HEK293 (cell line): Measurements from ENCODE around the gene LGI4.

Experiments used
- CTCF ChIA-PET: fragments of 350-600 bp; formaldehyde crosslinking; extraction: SDS; loops from one replicate; lab custom pipeline; 2021; ENCODE audit warnings: antibody characterized with exemption; lab: Yijun Ruan, JAX
- POLR2A ChIA-PET: fragments of 300-600 bp; formaldehyde crosslinking; extraction: SDS; loops from one replicate; lab custom pipeline; 2020; ENCODE audit warnings: antibody characterized with exemption, inconsistent platforms; lab: Yijun Ruan, JAX
- H3K27ac ChIP-seq: fragments of 200-500 bp; sonication (Bioruptor generic); 2 replicates; pipeline ENCODE4 v1.5.1; 2014; ENCODE audit warnings: low read depth, low read length, control low read depth, inconsistent platforms; ENCODE audit errors: extremely low read depth
- H3K36me3 ChIP-seq, 2 experiments: fragments of 200-500 bp in 1 of 2; sonication (Bioruptor generic) in 1 of 2; 1 replicate in 1 of 2; 2 replicates in 1 of 2; pipeline ENCODE4 v1.5.1; 2014 to 2017; ENCODE audit warnings: inconsistent platforms in 2 of 2, low read length in 2 of 2; ENCODE audit not compliant: control insufficient read depth in 2 of 2, insufficient read depth in 1 of 2
- H3K4me1 ChIP-seq: fragments of 200-500 bp; sonication (Bioruptor generic); 2 replicates; pipeline ENCODE4 v1.5.1; 2014; ENCODE audit warnings: mild to moderate bottlenecking, low read length, inconsistent platforms; ENCODE audit not compliant: control insufficient read depth, insufficient read depth
- H3K4me3 ChIP-seq: 2 replicates; pipeline ENCODE4 v1.5.1; 2011; ENCODE audit warnings: low read depth, mild to moderate bottlenecking, control low read depth, low read length, moderate library complexity
- H3K9me3 ChIP-seq: fragments of 200-500 bp; sonication (Bioruptor generic); 2 replicates; pipeline ENCODE4 v1.5.1; 2014; ENCODE audit warnings: low read depth, low read length, inconsistent platforms; ENCODE audit not compliant: control insufficient read depth, insufficient read depth
- GFI1B ChIP-seq: fragments of 450-650 bp; formaldehyde crosslinking; IDR thresholded peaks from 2 replicates; pipeline ENCODE4 v1.5.1; 2016; ENCODE audit warnings: missing biosample characterization, missing genetic modification characterization
- IKZF3 ChIP-seq: fragments of 450-650 bp; IDR thresholded peaks from 2 replicates; pipeline ENCODE4 v1.5.0; 2018; ENCODE audit warnings: missing biosample characterization, mild to moderate bottlenecking, missing genetic modification characterization, moderate library complexity
- PRDM10 ChIP-seq: fragments of 450-650 bp; formaldehyde crosslinking; IDR thresholded peaks from 2 replicates; pipeline ENCODE4 v1.5.1; 2016; ENCODE audit warnings: missing biosample characterization, missing genetic modification characterization
- PRDM6 ChIP-seq: fragments of 450-650 bp; formaldehyde crosslinking; IDR thresholded peaks from 2 replicates; pipeline ENCODE4 v1.5.1; 2017; ENCODE audit warnings: missing biosample characterization, missing genetic modification characterization
- YY1 ChIP-seq: fragments of 450-650 bp; formaldehyde crosslinking; IDR thresholded peaks from 2 replicates; pipeline ENCODE4 v1.5.1; 2018; ENCODE audit warnings: missing biosample characterization, missing genetic modification characterization
- ZBTB1 ChIP-seq: fragments of 450-650 bp; formaldehyde crosslinking; IDR thresholded peaks from 2 replicates; pipeline ENCODE4 v1.5.1; 2016; ENCODE audit warnings: missing biosample characterization, missing genetic modification characterization
- ZBTB10 ChIP-seq: fragments of 450-650 bp; formaldehyde crosslinking; IDR thresholded peaks from 2 replicates; pipeline ENCODE4 v1.5.1; 2016; ENCODE audit warnings: missing biosample characterization, missing genetic modification characterization
- ZBTB26 ChIP-seq: fragments of 450-650 bp; formaldehyde crosslinking; optimal IDR thresholded peaks from 2 replicates; pipeline ENCODE3; 2016; ENCODE audit warnings: missing biosample characterization, mild to moderate bottlenecking, missing genetic modification characterization
- ZBTB48 ChIP-seq: fragments of 450-650 bp; formaldehyde crosslinking; IDR thresholded peaks from 2 replicates; pipeline ENCODE4 v1.5.1; 2016; ENCODE audit warnings: missing biosample characterization, missing genetic modification characterization
- ZNF146 ChIP-seq: fragments of 450-650 bp; formaldehyde crosslinking; IDR thresholded peaks from 2 replicates; pipeline ENCODE4 v1.5.1; 2016; ENCODE audit warnings: missing biosample characterization, missing genetic modification characterization
- ZNF24 ChIP-seq: fragments of 450-650 bp; formaldehyde crosslinking; IDR thresholded peaks from 2 replicates; pipeline ENCODE4 v1.5.1; 2016; ENCODE audit warnings: missing biosample characterization, missing genetic modification characterization
- ZNF280C ChIP-seq: fragments of 450-650 bp; formaldehyde crosslinking; IDR thresholded peaks from 2 replicates; pipeline ENCODE4 v1.5.1; 2016; ENCODE audit warnings: missing biosample characterization, missing genetic modification characterization
- ZNF302 ChIP-seq: fragments of 450-650 bp; formaldehyde crosslinking; IDR thresholded peaks from 2 replicates; pipeline ENCODE4 v1.5.1; 2016; ENCODE audit warnings: missing biosample characterization, missing genetic modification characterization, low read depth
- ZNF354C ChIP-seq: fragments of 450-650 bp; formaldehyde crosslinking; IDR thresholded peaks from 2 replicates; pipeline ENCODE4 v1.5.1; 2016; ENCODE audit warnings: missing biosample characterization, missing genetic modification characterization, low read depth, borderline replicate concordance
- ZNF366 ChIP-seq: fragments of 450-650 bp; formaldehyde crosslinking; conservative IDR thresholded peaks from 2 replicates; pipeline ENCODE4 v1.5.1; 2016; ENCODE audit warnings: missing biosample characterization, missing genetic modification characterization
- ZNF404 ChIP-seq: fragments of 450-650 bp; formaldehyde crosslinking; IDR thresholded peaks from 2 replicates; pipeline ENCODE4 v1.5.1; 2017; ENCODE audit warnings: missing biosample characterization, missing genetic modification characterization
- ZNF48 ChIP-seq: fragments of 450-650 bp; formaldehyde crosslinking; IDR thresholded peaks from 2 replicates; pipeline ENCODE4 v1.5.1; 2016; ENCODE audit warnings: missing biosample characterization, missing genetic modification characterization
- ZNF488 ChIP-seq: fragments of 450-650 bp; formaldehyde crosslinking; IDR thresholded peaks from 2 replicates; pipeline ENCODE4 v1.5.1; 2016; ENCODE audit warnings: missing biosample characterization, missing genetic modification characterization
- ZNF555 ChIP-seq: fragments of 450-650 bp; formaldehyde crosslinking; conservative IDR thresholded peaks from 2 replicates; pipeline ENCODE4 v1.5.1; 2017; ENCODE audit warnings: missing biosample characterization, mild to moderate bottlenecking, missing genetic modification characterization, inconsistent platforms
- ZNF600 ChIP-seq: fragments of 450-650 bp; formaldehyde crosslinking; IDR thresholded peaks from 2 replicates; pipeline ENCODE4 v1.5.1; 2016; ENCODE audit warnings: missing biosample characterization, missing genetic modification characterization
- ZNF629 ChIP-seq: fragments of 450-650 bp; formaldehyde crosslinking; IDR thresholded peaks from 2 replicates; pipeline ENCODE4 v1.5.1; 2017; ENCODE audit warnings: missing biosample characterization, missing genetic modification characterization
- ZNF76 ChIP-seq: fragments of 450-650 bp; formaldehyde crosslinking; IDR thresholded peaks from 2 replicates; pipeline ENCODE4; 2016; ENCODE audit warnings: low read depth, missing biosample characterization, missing genetic modification characterization, borderline replicate concordance

Gene LGI4

GRCh38 chr19:35153701-35154524, 19.1 kb upstream of the LGI4 start:
- H3K4me3 ChIP-seq, result peak overlapping the region; percentile 57
- H3K36me3 ChIP-seq, result peaks cover 17 to 23% of the 10 kb centered on the region in 2 experiments
- no peaks in the 10 kb centered on the region for H3K9me3 ChIP-seq
- POLR2A ChIA-PET, result interaction anchor here (0.6 to 2.7 kb wide), 6 partner anchors 9 to 152 kb away, joined by 3 to 25 read pairs (median 5); partner anchors contain the start of gene LGI4
- CTCF ChIA-PET, result interaction anchor here (0.5 to 5.9 kb wide), 27 partner anchors 8 to 841 kb away, joined by 3 to 82 read pairs (median 4); partner anchors contain the start of genes FXYD7 and LGI4
- H3K4me1 ChIP-seq, result peaks cover 24% of the 10 kb centered on the region
- peak overlapping the region; percentile 30; the same call in 1 of the 2 replicates for H3K27ac ChIP-seq
- TF ChIP-seq PRDM6 (tag by site-specific recombination) (no peak), ZBTB48 (tag by site-specific recombination) (peak; percentile 33; the same call in 1 of the 2 replicates), ZNF24 (tag by site-specific recombination) (no peak), ZNF629 (tag by site-specific recombination) (no peak), ZNF354C (tag by site-specific recombination) (no peak), ZNF302 (tag by site-specific recombination) (no peak), ZNF146 (tag by site-specific recombination) (peak; percentile 30; the same call in 1 of the 2 replicates), PRDM10 (tag by site-specific recombination) (peak; percentile 85), ZNF48 (tag by site-specific recombination) (no peak), ZBTB1 (tag by site-specific recombination) (no peak; the same call in 1 of the 2 replicates), IKZF3 (tag by site-specific recombination) (peak; percentile 60; the same call in 1 of the 2 replicates), GFI1B (tag by site-specific recombination) (peak; percentile 45; the same call in 1 of the 2 replicates), ZNF76 (tag by site-specific recombination) (no peak), YY1 (tag by site-specific recombination) (0 out of 2 replicates have a peak, but pooled peaks have one; percentile 35), ZNF366 (tag by site-specific recombination) (no peak), ZBTB10 (peak; percentile 52), ZNF404 (tag by site-specific recombination) (no peak), ZNF555 (tag by site-specific recombination) (no peak), ZBTB26 (tag by site-specific recombination) (no peak), ZNF600 (tag by site-specific recombination) (no peak), ZNF280C (tag by site-specific recombination) (no peak), ZNF488 (tag by site-specific recombination) (peak; percentile 9; the same call in 1 of the 2 replicates)
